H1 (cell line): ENCODE results near the gene OTP. TPM values are rescaled to one million over a fixed set of nuclear protein-coding genes. Genes with fewer than 3 reads are reported as not detected.

Source experiments
- CTCF ChIA-PET: fragments of 300-600 bp; sonication (Branson Sonifier 250); formaldehyde crosslinking; loops from one replicate; lab custom pipeline; 2021; ENCODE audit not compliant: partially characterized antibody; lab: Charles Lee
- POLR2A ChIA-PET: fragments of 300-600 bp; sonication (Branson Sonifier 250); formaldehyde crosslinking; loops from one replicate; lab custom pipeline; 2021; ENCODE audit warnings: inconsistent platforms; ENCODE audit not compliant: partially characterized antibody; lab: Charles Lee
- DNase-seq, 2 experiments: peaks; one replicate each; pipeline versions ENCODE4 v3.0.0 to v3.0.0-alpha.2; 2010 to 2022; ENCODE audit warnings: low spot score in 2 of 2, low read depth in 1 of 2, mixed read lengths in 1 of 2
- FAIRE-seq: peaks from 2 replicates; lab custom pipeline; 2011; peaks lifted over from hg19 to GRCh38; lab: Jason Lieb, UNC
- H2AFZ ChIP-seq: 2 replicates; pipeline ENCODE4 v1.8.1; 2012; ENCODE audit warnings: low read length, inconsistent platforms
- H2AK5ac ChIP-seq: 2 replicates; pipeline ENCODE4 v1.6.1; 2013; ENCODE audit warnings: low read depth, low read length
- H2BK120ac ChIP-seq: replicated peaks from 2 replicates; pipeline ENCODE3; 2013; ENCODE audit warnings: low read depth, low read length, inconsistent platforms
- H2BK12ac ChIP-seq: 2 replicates; pipeline ENCODE4 v1.6.1; 2013; ENCODE audit warnings: low read depth, low read length
- H2BK15ac ChIP-seq: 2 replicates; pipeline ENCODE4 v1.6.1; 2013; ENCODE audit warnings: low read length
- H2BK20ac ChIP-seq: 2 replicates; pipeline ENCODE4 v1.6.1; 2013; ENCODE audit warnings: low read length
- H2BK5ac ChIP-seq: 2 replicates; pipeline ENCODE4 v1.6.1; 2013; ENCODE audit warnings: low read depth, low read length
- H3K14ac ChIP-seq: 2 replicates; pipeline ENCODE4 v1.6.1; 2013; ENCODE audit warnings: inconsistent platforms; ENCODE audit not compliant: insufficient read length
- H3K18ac ChIP-seq: 2 replicates; pipeline ENCODE4 v1.6.1; 2013; ENCODE audit warnings: low read length; ENCODE audit errors: extremely low read depth
- H3K23ac ChIP-seq: 2 replicates; pipeline ENCODE4 v1.6.1; 2013; ENCODE audit warnings: inconsistent platforms; ENCODE audit not compliant: insufficient read length
- H3K23me2 ChIP-seq: 2 replicates; pipeline ENCODE4 v1.6.1; 2013; ENCODE audit warnings: low read depth, low read length
- H3K27ac ChIP-seq: 2 replicates; pipeline ENCODE4 v1.6.1; 2011; ENCODE audit warnings: low read depth, low read length, inconsistent platforms
- H3K27me3 ChIP-seq, 4 experiments: replicated peaks in 1 of 4; 1 replicate in 1 of 4; 2 replicates in 3 of 4; pipeline versions ENCODE4 v1.6.1 to v1.8.1; 2011 to 2013; ENCODE audit warnings: low read length in 3 of 4, mild to moderate bottlenecking in 3 of 4, inconsistent platforms in 2 of 4, mixed read lengths in 2 of 4, moderate library complexity in 1 of 4; ENCODE audit not compliant: control insufficient read depth in 3 of 4, insufficient read depth in 3 of 4; ENCODE audit errors: extremely low read depth in 1 of 4
- H3K36me3 ChIP-seq, 4 experiments: 2 replicates each; pipeline versions ENCODE4 v1.6.1 to v1.8.1; 2011 to 2013; ENCODE audit warnings: mild to moderate bottlenecking in 4 of 4, low read length in 3 of 4, moderate library complexity in 2 of 4, control low read depth in 1 of 4, inconsistent platforms in 1 of 4; ENCODE audit not compliant: insufficient read depth in 4 of 4, control insufficient read depth in 2 of 4
- H3K4ac ChIP-seq: replicated peaks from 2 replicates; pipeline ENCODE3; 2013; ENCODE audit warnings: low read length, low read depth, mixed read lengths, inconsistent platforms; ENCODE audit not compliant: insufficient read length
- H3K4me1 ChIP-seq, 4 experiments: replicated peaks in 1 of 4; 1 replicate in 1 of 4; 2 replicates in 3 of 4; pipeline versions ENCODE4 v1.6.1 to v1.8.1; 2011 to 2013; ENCODE audit warnings: low read length in 3 of 4, inconsistent platforms in 2 of 4, mixed read lengths in 1 of 4; ENCODE audit not compliant: insufficient read depth in 4 of 4, control insufficient read depth in 3 of 4
- H3K4me2 ChIP-seq, 2 experiments: 2 replicates each; pipeline versions ENCODE4 v1.6.1 to v1.8.1; 2011 to 2013; ENCODE audit warnings: low read depth in 2 of 2, low read length in 2 of 2, control low read depth in 1 of 2, inconsistent platforms in 1 of 2, mild to moderate bottlenecking in 1 of 2; ENCODE audit not compliant: insufficient read depth in 1 of 2
- H3K4me3 ChIP-seq, 4 experiments: fragments of 200-600, 300-600 bp in 1 of 4; sonication (generic), shearing (Covaris generic), sonication (Bioruptor Twin) in 1 of 4; 2 replicates each; pipeline versions ENCODE4 v1.5.1 to v1.8.1; 2011 to 2016; ENCODE audit warnings: low read length in 4 of 4, low read depth in 3 of 4, control low read depth in 2 of 4, inconsistent platforms in 2 of 4, mild to moderate bottlenecking in 2 of 4, mixed read lengths in 1 of 4, moderate library complexity in 1 of 4; ENCODE audit not compliant: insufficient read depth in 2 of 4; ENCODE audit errors: extremely low read depth in 1 of 4
- H3K56ac ChIP-seq: replicated peaks from 2 replicates; pipeline ENCODE3; 2013; ENCODE audit warnings: low read depth, mild to moderate bottlenecking, mixed read lengths, low read length, inconsistent platforms; ENCODE audit not compliant: insufficient read length
- H3K79me1 ChIP-seq: 2 replicates; pipeline ENCODE4 v1.6.1; 2013; ENCODE audit warnings: low read depth, low read length, control low read depth
- H3K79me2 ChIP-seq, 2 experiments: 2 replicates each; pipeline versions ENCODE4 v1.6.1 to v1.8.1; 2012 to 2013; ENCODE audit warnings: low read length in 2 of 2, mild to moderate bottlenecking in 2 of 2, inconsistent platforms in 1 of 2; ENCODE audit not compliant: insufficient read depth in 2 of 2, control insufficient read depth in 1 of 2
- H3K9ac ChIP-seq, 4 experiments: replicated peaks in 1 of 4; 1 replicate in 1 of 4; 2 replicates in 3 of 4; pipeline versions ENCODE4 v1.6.1 to v1.8.1; 2011 to 2013; ENCODE audit warnings: low read depth in 3 of 4, low read length in 3 of 4, control low read depth in 2 of 4, mild to moderate bottlenecking in 2 of 4, moderate library complexity in 2 of 4, inconsistent platforms in 1 of 4; ENCODE audit errors: extremely low read depth in 1 of 4
- H3K9me3 ChIP-seq, 2 experiments: 2 replicates each; pipeline versions ENCODE4 v1.6.1 to v1.8.1; 2012 to 2013; ENCODE audit warnings: mild to moderate bottlenecking in 2 of 2, moderate library complexity in 2 of 2, control low read depth in 1 of 2, inconsistent platforms in 1 of 2, low read depth in 1 of 2, low read length in 1 of 2, mixed read lengths in 1 of 2; ENCODE audit not compliant: insufficient read depth in 2 of 2
- H4K20me1 ChIP-seq, 2 experiments: replicated peaks in 1 of 2; 2 replicates each; pipeline versions ENCODE3 to v1.8.1; 2011 to 2013; ENCODE audit warnings: inconsistent platforms in 2 of 2, low read length in 2 of 2, mild to moderate bottlenecking in 1 of 2; ENCODE audit not compliant: insufficient read depth in 2 of 2, control insufficient read depth in 1 of 2
- H4K5ac ChIP-seq: 2 replicates; pipeline ENCODE4 v1.6.1; 2013; ENCODE audit warnings: low read length, low read depth, mixed read lengths, inconsistent platforms; ENCODE audit not compliant: insufficient read length
- H4K8ac ChIP-seq: 2 replicates; pipeline ENCODE4 v1.8.0; 2013; ENCODE audit warnings: mild to moderate bottlenecking, moderate library complexity, low read length, inconsistent platforms; ENCODE audit not compliant: insufficient read depth; ENCODE audit errors: extremely low read depth
- H4K91ac ChIP-seq: replicated peaks from 2 replicates; pipeline ENCODE3; 2013; ENCODE audit warnings: low read length, mixed read lengths, inconsistent platforms; ENCODE audit not compliant: insufficient read length
- ASH2L ChIP-seq: fragments of 200-600, 300-600 bp; sonication (generic); IDR thresholded peaks from one replicate; pipeline ENCODE4 v1.7.1; 2017; ENCODE audit warnings: low read length
- EGR1 ChIP-seq: IDR thresholded peaks from 2 replicates; pipeline ENCODE4 v1.6.1; 2011; ENCODE audit warnings: low read depth, low read length, borderline replicate concordance
- PHF8 ChIP-seq: fragments of 200-600 bp; sonication (generic); conservative IDR thresholded peaks from 2 replicates; pipeline ENCODE4 v1.7.1; 2012; ENCODE audit warnings: low read depth, mild to moderate bottlenecking, inconsistent platforms, low read length, moderate library complexity
- WGBS, 2 experiments: shearing (Covaris generic) in 1 of 2; methylation state at CpG; one replicate each; pipeline versions ENCODE4 v1.1.6 to v1.1.7; 2013 to 2015; ENCODE audit warnings: low lambda C conversion rate in 2 of 2, mixed read lengths in 2 of 2, inconsistent platforms in 1 of 2, low coverage in 1 of 2, missing lambda C conversion rate in 1 of 2; ENCODE audit not compliant: insufficient replicate concordance in 2 of 2, insufficient coverage in 1 of 2, insufficient read length in 1 of 2; ENCODE audit errors: extremely low coverage in 1 of 2, missing lambda C conversion rate in 1 of 2; 5-methylcytosine and 5-hydroxymethylcytosine counted together
- polyA plus RNA-seq, 7 experiments: library from polyadenylated mRNA; depleted of rRNA in 3 of 7; stranded (reverse) in 5 of 7; unstranded in 2 of 7; fragments of >200 nt in 5 of 7; fragments of 200-250 nt in 2 of 7; gene quantifications; 1 replicate in 5 of 7; 2 replicates in 1 of 7; 4 replicates in 1 of 7; pipeline versions ENCODE4 v1.2.1 to v1.2.3, GENCODE V29; 2011 to 2013; ENCODE audit warnings: missing spikeins in 2 of 7, mixed read lengths in 2 of 7
- total RNA-seq: library from RNA; stranded (reverse); fragmentation: NEBNext Ultra II Directional; extraction: Animal tissue kit (Norgen Biotek cat#: 25700); gene quantifications from 2 replicates; pipeline ENCODE4 v1.2.1, GENCODE V29; 2021

The OTP gene
- total and polyA plus RNA-seq, 2 of the 8 experiments (the other 6 are each of a cell fraction or from before 2014, with no cell fraction given) = not detected

DNA sequence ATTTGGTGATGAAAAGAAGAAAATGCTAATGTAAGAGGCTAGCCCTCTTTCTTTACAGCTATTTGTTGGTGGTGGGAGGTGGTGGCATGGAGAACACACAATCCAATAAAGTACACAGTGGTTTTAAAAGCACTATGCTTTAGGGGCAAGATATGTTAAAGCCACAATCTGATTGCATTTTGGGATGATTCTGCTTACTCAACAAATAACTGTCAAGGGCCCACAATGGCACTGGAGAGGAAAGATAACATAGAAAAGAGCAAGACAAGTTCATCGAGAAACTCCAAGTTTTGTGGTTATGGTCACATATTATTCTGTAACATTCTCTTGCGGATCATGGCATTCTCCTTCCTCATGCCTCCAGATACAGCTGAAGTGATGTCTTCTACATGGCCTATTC is 38.8 kb downstream of the OTP start:
- FAIRE-seq (no peak), DNase-seq (no peak)
- H3K4me2 ChIP-seq = no peak overlapping the region
- WGBS, 2 experiments = 95% methylated on average over 2 of the region's 2 CpGs; no CpG with 5 or more reads in 1 of the 2 experiments
- H3K56ac ChIP-seq = no peak overlapping the region
- H3K23ac ChIP-seq = no peak overlapping the region
- ChIA-PET CTCF (interaction anchor here (0.7 kb wide), 1 partner anchor 569 kb away, joined by 3 read pairs; the partner anchor contains the start of gene AGGF1), POLR2A (no interaction called here)
- no peak overlapping the region for H2BK120ac ChIP-seq
- H3K79me1 ChIP-seq = no peaks in the 10 kb centered on the region
- H2BK12ac ChIP-seq = no peak overlapping the region
- H2BK5ac ChIP-seq = no peak overlapping the region
- H2AFZ ChIP-seq = no peak overlapping the region
- H3K23me2 ChIP-seq = no peaks in the 10 kb centered on the region
- H4K91ac ChIP-seq = no peak overlapping the region
- no peak overlapping the region for H3K4me3 ChIP-seq
- no peak overlapping the region for H4K8ac ChIP-seq
- H3K36me3 ChIP-seq = no peaks in the 10 kb centered on the region
- no peaks in the 10 kb centered on the region for H3K79me2 ChIP-seq
- H3K4ac ChIP-seq = no peak overlapping the region
- TF ChIP-seq PHF8 (no peak), ASH2L (no peak), EGR1 (no peak)
- no peaks in the 10 kb centered on the region for H3K9me3 ChIP-seq
- no peak overlapping the region for H2AK5ac ChIP-seq
- H3K9ac ChIP-seq = no peak overlapping the region
- H3K27me3 ChIP-seq = no peaks in the 10 kb centered on the region
- H4K20me1 ChIP-seq = no peaks in the 10 kb centered on the region
- no peak overlapping the region for H2BK20ac ChIP-seq
- no peak overlapping the region for H3K18ac ChIP-seq
- no peaks in the 10 kb centered on the region for H3K4me1 ChIP-seq
- H2BK15ac ChIP-seq = no peak overlapping the region
- H4K5ac ChIP-seq = no peak overlapping the region
- no peak overlapping the region for H3K14ac ChIP-seq
- no peak overlapping the region for H3K27ac ChIP-seq
